A549 (cell line): ENCODE data around the gene TIAM2. TPM values are rescaled to one million over a fixed set of nuclear protein-coding genes. Genes with fewer than 3 reads are reported as not detected.

Experiments used
- ATAC-seq, 2 experiments: fragments of 200-7000 bp in 1 of 2; fragments of >200 bp in 1 of 2; cut with Nextera tagmentation in 1 of 2; cut with Tn5 transposase in 1 of 2; 3 replicates each; pipeline versions ENCODE4 v1.8.0 to v1.9.1; 2018 to 2020; ENCODE audit warnings: mild to moderate bottlenecking in 1 of 2, moderate library complexity in 1 of 2
- CTCF ChIA-PET: fragments of 300-600 bp; sonication (Branson Sonifier 250); formaldehyde crosslinking; extraction: SDS; loops from one replicate; lab custom pipeline; 2021; ENCODE audit warnings: antibody characterized with exemption, inconsistent platforms; lab: Yijun Ruan, JAX
- POLR2A ChIA-PET: fragments of 350-600 bp; formaldehyde crosslinking; extraction: SDS; loops from one replicate; lab custom pipeline; 2021; ENCODE audit warnings: antibody characterized with exemption, inconsistent platforms; lab: Yijun Ruan, JAX
- DNase-seq, 2 experiments: peaks; one replicate each; pipeline versions ENCODE4 v3.0.0 to v3.0.0-alpha.2; 2011 to 2016; ENCODE audit warnings: low read depth in 1 of 2, low spot score in 1 of 2
- FAIRE-seq: peaks from 2 replicates; lab custom pipeline; 2011; peaks lifted over from hg19 to GRCh38; lab: Jason Lieb, UNC
- H3K27ac ChIP-seq, 2 experiments: fragments of >200 bp; sonication (Bioruptor Twin); formaldehyde crosslinking; 3 replicates each; pipeline ENCODE4 v1.5.1; 2016 to 2017
- H3K4me1 ChIP-seq: fragments of >200 bp; sonication (Bioruptor Twin); formaldehyde crosslinking; 3 replicates; pipeline ENCODE4 v1.6.1; 2016
- H3K4me2 ChIP-seq: fragments of >200 bp; sonication (Bioruptor Twin); formaldehyde crosslinking; 3 replicates; pipeline ENCODE4 v1.6.1; 2016
- H3K4me3 ChIP-seq: fragments of >200 bp; sonication (Bioruptor Twin); formaldehyde crosslinking; 3 replicates; pipeline ENCODE4 v1.5.1; 2016
- H3K9me3 ChIP-seq: fragments of >200 bp; sonication (Bioruptor Twin); formaldehyde crosslinking; 3 replicates; pipeline ENCODE4 v1.6.1; 2016
- ATOH8 ChIP-seq: fragments of 250-450 bp; sonication (Bioruptor Pico); IDR thresholded peaks from 2 replicates; pipeline ENCODE4 v1.5.0; 2020; ENCODE audit warnings: low read depth, mild to moderate bottlenecking, moderate library complexity
- CBX2 ChIP-seq: fragments of 200-600 bp; sonication (generic); IDR thresholded peaks from 2 replicates; pipeline ENCODE4 v1.6.1; 2016; ENCODE audit warnings: low read depth, mild to moderate bottlenecking, borderline replicate concordance
- CEBPB ChIP-seq, 2 experiments: fragments of >200 bp in 1 of 2; sonication (Bioruptor Twin) in 1 of 2; formaldehyde crosslinking in 1 of 2; IDR thresholded peaks; 2 replicates each; pipeline ENCODE4 v1.6.1; 2012 to 2016
- CHD2 ChIP-seq: fragments of 150-350 bp; IDR thresholded peaks from 2 replicates; pipeline ENCODE4 v1.6.1; 2014; ENCODE audit warnings: low read length; ENCODE audit not compliant: partially characterized antibody
- CHD4 ChIP-seq: fragments of 200-600 bp; sonication (generic); IDR thresholded peaks from 2 replicates; pipeline ENCODE4 v1.6.1; 2016; ENCODE audit warnings: antibody characterized with exemption, mild to moderate bottlenecking, borderline replicate concordance
- E2F6 ChIP-seq: IDR thresholded peaks from 2 replicates; pipeline ENCODE4 v1.6.1; 2012; ENCODE audit warnings: low read depth, borderline replicate concordance
- ESRRA ChIP-seq: fragments of 150-350 bp; IDR thresholded peaks from 2 replicates; pipeline ENCODE4 v1.6.1; 2014; ENCODE audit warnings: mild to moderate bottlenecking, low read length, borderline replicate concordance
- FOSL2 ChIP-seq, 2 experiments: fragments of 450-650 bp in 1 of 2; fragments of >200 bp in 1 of 2; sonication (Bioruptor Twin) in 1 of 2; formaldehyde crosslinking; IDR thresholded peaks; 2 replicates each; pipeline versions ENCODE4 v1.5.0 to v1.6.1; 2016 to 2020; ENCODE audit warnings: mild to moderate bottlenecking in 1 of 2, moderate library complexity in 1 of 2
- HES2 ChIP-seq: fragments of >200 bp; sonication (Bioruptor Twin); formaldehyde crosslinking; IDR thresholded peaks from 2 replicates; pipeline ENCODE4 v1.6.1; 2016
- HOXA7 ChIP-seq: fragments of 250-450 bp; sonication (Bioruptor Pico); IDR thresholded peaks from 2 replicates; pipeline ENCODE4 v1.5.0; 2020; ENCODE audit warnings: mild to moderate bottlenecking, moderate library complexity
- HOXB5 ChIP-seq: fragments of 250-450 bp; sonication (Bioruptor Pico); IDR thresholded peaks from 2 replicates; pipeline ENCODE4 v1.5.0; 2020; ENCODE audit warnings: mild to moderate bottlenecking, moderate library complexity
- JUN ChIP-seq, 2 experiments: fragments of >200 bp; sonication (Bioruptor Twin); formaldehyde crosslinking; IDR thresholded peaks; 2 replicates in 1 of 2; 3 replicates in 1 of 2; pipeline ENCODE4 v1.6.1; 2016 to 2017
- JUNB ChIP-seq: fragments of >200 bp; sonication (Bioruptor Twin); formaldehyde crosslinking; IDR thresholded peaks from 2 replicates; pipeline ENCODE4 v1.6.1; 2016
- KDM5A ChIP-seq: fragments of 200-600 bp; sonication (generic); IDR thresholded peaks from 2 replicates; pipeline ENCODE4 v1.6.1; 2016; ENCODE audit warnings: antibody characterized with exemption, mild to moderate bottlenecking
- MYC ChIP-seq: IDR thresholded peaks from 2 replicates; pipeline ENCODE4 v1.6.1; 2012; ENCODE audit warnings: mild to moderate bottlenecking, inconsistent platforms, low read length, improper control_type of control experiment, borderline replicate concordance
- NFE2L2 ChIP-seq: fragments of 150-350 bp; conservative IDR thresholded peaks from 2 replicates; pipeline ENCODE4 v1.6.1; 2014; ENCODE audit warnings: low read length
- NR3C1 ChIP-seq: fragments of >200 bp; sonication (Bioruptor Twin); formaldehyde crosslinking; IDR thresholded peaks from 3 replicates; pipeline ENCODE4 v1.6.1; 2017
- PBX3 ChIP-seq: IDR thresholded peaks from 2 replicates; pipeline ENCODE4 v1.6.1; 2012
- PHF8 ChIP-seq: fragments of 200-600 bp; sonication (generic); IDR thresholded peaks from 2 replicates; pipeline ENCODE4 v1.6.1; 2016; ENCODE audit warnings: low read depth, mild to moderate bottlenecking, antibody characterized with exemption, moderate library complexity, borderline replicate concordance
- RAD21 ChIP-seq, 2 experiments: fragments of >200 bp in 1 of 2; sonication (Bioruptor Twin) in 1 of 2; formaldehyde crosslinking in 1 of 2; IDR thresholded peaks in 1 of 2; conservative IDR thresholded peaks in 1 of 2; 2 replicates in 1 of 2; 3 replicates in 1 of 2; pipeline ENCODE4 v1.6.1; 2012 to 2018; ENCODE audit warnings: inconsistent platforms in 1 of 2
- RCOR1 ChIP-seq: fragments of 150-350 bp; IDR thresholded peaks from 2 replicates; pipeline ENCODE4 v1.6.1; 2014; ENCODE audit warnings: antibody characterized with exemption, low read length, low read depth
- SMC3 ChIP-seq: fragments of >200 bp; sonication (Bioruptor Twin); formaldehyde crosslinking; IDR thresholded peaks from 3 replicates; pipeline ENCODE4 v1.6.1; 2018; ENCODE audit warnings: inconsistent platforms
- TFCP2L1 ChIP-seq: fragments of 250-450 bp; sonication (Bioruptor Pico); IDR thresholded peaks from 2 replicates; pipeline ENCODE4 v1.5.0; 2021; ENCODE audit warnings: mild to moderate bottlenecking
- TP53 ChIP-seq: fragments of 250-450 bp; sonication (Bioruptor Pico); IDR thresholded peaks from 2 replicates; pipeline ENCODE4 v1.5.0; 2021; ENCODE audit warnings: mild to moderate bottlenecking, moderate library complexity
- ZC3H11A ChIP-seq: fragments of 450-650 bp; IDR thresholded peaks from 2 replicates; pipeline ENCODE4 v1.6.1; 2014; ENCODE audit warnings: antibody characterized with exemption, mild to moderate bottlenecking
- ZFP36 ChIP-seq: fragments of 450-650 bp; IDR thresholded peaks from 2 replicates; pipeline ENCODE4 v1.6.1; 2014; ENCODE audit warnings: borderline replicate concordance; ENCODE audit not compliant: partially characterized antibody
- WGBS: methylation state at CpG from one replicate; pipeline ENCODE4 v1.1.6; 2017; ENCODE audit errors: missing lambda C conversion rate; 5-methylcytosine and 5-hydroxymethylcytosine counted together
- polyA plus RNA-seq, 4 experiments: library from polyadenylated mRNA; depleted of rRNA in 3 of 4; stranded (reverse); fragments of >200 nt; fragmentation: RNase III in 1 of 4; extraction: RNeasy Plus Mini Kit Qiagen cat#74134 plus additional on column Dnase treatment in 1 of 4; gene quantifications; 2 replicates in 3 of 4; 3 replicates in 1 of 4; pipeline ENCODE4 v1.2.3, GENCODE V29; 2011 to 2017

The TIAM2 gene
- polyA plus RNA-seq, 2 of the 4 experiments (the other 2 are of a cell fraction), result 2.5 to 3.1 TPM

- Histone ChIP-seq H3K4me3 (no peak overlapping the region), H3K4me2 (no peak overlapping the region), H3K4me1 (0 out of 3 replicates have a peak, but pooled peaks cover 5% of the 10 kb centered on the region), H3K27ac (no peak overlapping the region), H3K9me3 (no peaks in the 10 kb centered on the region)
- no peak for TF ChIP-seq NFE2L2
- no peak for TF ChIP-seq RAD21 (conservative IDR thresholded peaks at IDR 0.05 in 1 of 2, IDR thresholded peaks at IDR 0.05 in 1 of 2)
- no peak for TF ChIP-seq MYC
- TF ChIP-seq TP53 (CRISPR knock-in tag), result no peak
- no peak for TF ChIP-seq JUN (IDR thresholded peaks at IDR 0.05)
- TF ChIP-seq HES2, result no peak
- TF ChIP-seq CHD4, result no peak
- no peak for TF ChIP-seq FOSL2 (IDR thresholded peaks at IDR 0.05)
- TF ChIP-seq FOSL2 (CRISPR knock-in tag; IDR thresholded peaks at IDR 0.05), result no peak
- TF ChIP-seq CBX2, result no peak
- TF ChIP-seq HOXB5 (CRISPR knock-in tag), result no peak
- TF ChIP-seq ATOH8 (CRISPR knock-in tag), result no peak
- TF ChIP-seq PBX3, result no peak
- TF ChIP-seq ESRRA, result no peak
- DNase-seq, result no peak
- FAIRE-seq, result no peak
- POLR2A ChIA-PET, result no interaction called here
- CTCF ChIA-PET, result interaction anchor here (1.1 kb wide), 1 partner anchor 581 kb away, joined by 5 read pairs; no protein-coding TSS in a partner anchor
- 91% methylated on average over 5 of the region's 13 CpGs for WGBS
- ATAC-seq, result no peak
Observed at GRCh38 chr6:155256122-155256795, 261.1 kb downstream of the TIAM2 start.

- no peak overlapping the region for H3K4me3 ChIP-seq
- CTCF ChIA-PET, result interaction anchor here (1.1 to 1.5 kb wide), 2 partner anchors 23 to 330 kb away, joined by 3 read pairs; no protein-coding TSS in a partner anchor
- H3K27ac ChIP-seq, result no peak overlapping the region
- POLR2A ChIA-PET, result no interaction called here
- no peak overlapping the region for H3K4me2 ChIP-seq
- ATAC-seq, result no peak
- H3K4me1 ChIP-seq, result 0 out of 3 replicates have a peak, but pooled peaks cover 5% of the 10 kb centered on the region
- WGBS, result 93% methylated on average over 9 of the region's 9 CpGs
- no peak for TF ChIP-seq NR3C1
- TF ChIP-seq CHD2, result no peak
- no peak for TF ChIP-seq SMC3
- no peak for TF ChIP-seq CEBPB (IDR thresholded peaks at IDR 0.05)
- TF ChIP-seq KDM5A, result no peak
- TF ChIP-seq ZFP36, result no peak
- TF ChIP-seq HES2, result no peak
- no peak for TF ChIP-seq PBX3
- no peak for TF ChIP-seq TFCP2L1 (CRISPR knock-in tag)
- TF ChIP-seq ZC3H11A, result no peak
- no peak for TF ChIP-seq RCOR1
- no peak for TF ChIP-seq PHF8
- TF ChIP-seq JUNB, result no peak
- no peak for TF ChIP-seq HOXA7 (CRISPR knock-in tag)
- no peak for TF ChIP-seq E2F6
- TF ChIP-seq, all 56 proteins: peak for 0
- DNase-seq (no peak), FAIRE-seq (no peak)
- no peaks in the 10 kb centered on the region for H3K9me3 ChIP-seq
Observed at GRCh38 chr6:155257796-155258195, 262.7 kb downstream of the TIAM2 start.
